ENCODE measurements around the gene FANCF.

FANCF gene

GRCh38 chr11:22626573-22627239 is 1.1 kb upstream of the FANCF start:
- no peak for DNase-seq (ENCODE audit: low read depth in 2 of 2, low spot score in 1 of 2)

GRCh38 chr11:22624742-22625447 is 728 bp downstream of the FANCF start:
- DNase-seq (ENCODE audit: low read depth in 2 of 2, low spot score in 1 of 2) = peak in 1 of 2 donors; percentile 25

GRCh38 chr11:22617868-22618267 is 7.8 kb downstream of the FANCF start:
- DNase-seq (ENCODE audit: low read depth in 2 of 2, low spot score in 1 of 2) = no peak

- no peak for DNase-seq (ENCODE audit: low read depth in 2 of 2, low spot score in 1 of 2)
These were observed 21.7 kb downstream of the FANCF start for GRCh38 chr11:22603933-22604332.

- DNase-seq (ENCODE audit: low read depth in 2 of 2, low spot score in 1 of 2) = no peak
These were observed 23.1 kb downstream of the FANCF start for GRCh38 chr11:22602504-22602903.

GRCh38 chr11:22599458-22599857 is 26.2 kb downstream of the FANCF start:
- no peak for DNase-seq (ENCODE audit: low read depth in 2 of 2, low spot score in 1 of 2)

- DNase-seq (ENCODE audit: low read depth in 2 of 2, low spot score in 1 of 2) = no peak
These were observed 28.6 kb downstream of the FANCF start for GRCh38 chr11:22597062-22597461.

GRCh38 chr11:22584976-22585375 is 40.6 kb downstream of the FANCF start:
- no peak for DNase-seq (ENCODE audit: low read depth in 2 of 2, low spot score in 1 of 2)

- no peak for DNase-seq (ENCODE audit: low read depth in 2 of 2, low spot score in 1 of 2)
These were observed 41.6 kb downstream of the FANCF start for GRCh38 chr11:22583963-22584492.

- DNase-seq (ENCODE audit: low read depth in 2 of 2, low spot score in 1 of 2) = no peak
These were observed 43.5 kb downstream of the FANCF start for GRCh38 chr11:22582151-22582410.

GRCh38 chr11:22581354-22582150 is 44.1 kb downstream of the FANCF start:
- no peak for DNase-seq (ENCODE audit: low read depth in 2 of 2, low spot score in 1 of 2)

- DNase-seq (ENCODE audit: low read depth in 2 of 2, low spot score in 1 of 2) = no peak
These were observed 47.8 kb downstream of the FANCF start for GRCh38 chr11:22577854-22578253.

Data from stimulated activated CD8-positive, alpha-beta memory T cell treated with anti-CD3 and anti-CD28 coated beads, Interleukin-4, amount 100 ng/mL, for 1 hour (primary cell).